Brain microvascular endothelial cell (primary cell): Measurements from ENCODE around the gene CDC14A.

Experiments used
- DNase-seq: peaks from one replicate; pipeline ENCODE4 v3.0.0-alpha.2; 2020
- H3K27ac ChIP-seq: fragments of 250-450 bp; sonication (Bioruptor Pico); 2 replicates; pipeline ENCODE4 v1.5.1; 2020; ENCODE audit warnings: mild to moderate bottlenecking, moderate library complexity
- H3K27me3 ChIP-seq: fragments of 250-450 bp; sonication (Bioruptor Pico); replicated peaks from 2 replicates; pipeline ENCODE4 v1.5.1; 2020; ENCODE audit warnings: mild to moderate bottlenecking
- H3K36me3 ChIP-seq: fragments of 250-450 bp; sonication (Bioruptor Pico); replicated peaks from 2 replicates; pipeline ENCODE4 v1.5.1; 2020; ENCODE audit warnings: mild to moderate bottlenecking
- H3K4me3 ChIP-seq: 2 replicates; pipeline ENCODE4 v1.5.1; 2011; ENCODE audit warnings: low read depth, mild to moderate bottlenecking, control low read depth, low read length, moderate library complexity
- CTCF ChIP-seq: IDR thresholded peaks from 2 replicates; pipeline ENCODE4 v1.5.1; 2011; ENCODE audit warnings: low read depth, mild to moderate bottlenecking, moderate library complexity, low read length, control low read depth, inconsistent platforms; ENCODE audit errors: missing control alignments
- in situ Hi-C: cut with HindIII; loops from 2 replicates; pipeline ENCODE4 v1.10.0; 2017; ENCODE audit warnings: low sequenced_read_pairs, low pct_ligation_motif_present

The CDC14A gene

GRCh38 chr1:100340494-100340893 lies 11.8 kb upstream of the CDC14A start:
- no peak overlapping the region for H3K4me3 ChIP-seq
- no peaks in the 10 kb centered on the region for H3K27me3 ChIP-seq
- in situ Hi-C loops = no loop called here
- H3K36me3 ChIP-seq = no peaks in the 10 kb centered on the region
- no peak for DNase-seq
- no peak overlapping the region for H3K27ac ChIP-seq
- no peak for TF ChIP-seq CTCF

- Histone ChIP-seq H3K27me3 (no peaks in the 10 kb centered on the region), H3K4me3 (no peak overlapping the region), H3K27ac (no peak overlapping the region), H3K36me3 (no peaks in the 10 kb centered on the region)
- in situ Hi-C loops = no loop called here
- no peak for TF ChIP-seq CTCF
- no peak for DNase-seq
These were observed 10.0 kb upstream of the CDC14A start for GRCh38 chr1:100342348-100342747.

- no peak for TF ChIP-seq CTCF
- no peak for DNase-seq
- Histone ChIP-seq H3K4me3 (no peak overlapping the region), H3K27ac (no peak overlapping the region), H3K27me3 (no peaks in the 10 kb centered on the region), H3K36me3 (no peaks in the 10 kb centered on the region)
- in situ Hi-C loops = no loop called here
These were observed 8.4 kb upstream of the CDC14A start for GRCh38 chr1:100343897-100344296.

- Histone ChIP-seq H3K4me3 (no peak overlapping the region), H3K36me3 (no peaks in the 10 kb centered on the region), H3K27ac (no peak overlapping the region), H3K27me3 (no peaks in the 10 kb centered on the region)
- DNase-seq = no peak
- TF ChIP-seq CTCF = no peak
- in situ Hi-C loops = no loop called here
These were observed 7.5 kb upstream of the CDC14A start for GRCh38 chr1:100344774-100345173.

- DNase-seq = no peak
- no peak for TF ChIP-seq CTCF
These were observed 5.9 kb upstream of the CDC14A start for GRCh38 chr1:100346387-100346786.

More at GRCh38 chr1:100346387-100346786, 5.9 kb upstream of the CDC14A start:
- no peak overlapping the region for H3K27ac ChIP-seq
- H3K27me3 ChIP-seq = no peaks in the 10 kb centered on the region
- in situ Hi-C loops = no loop called here
- H3K36me3 ChIP-seq = no peaks in the 10 kb centered on the region
- no peak overlapping the region for H3K4me3 ChIP-seq
